Measurements from ENCODE around the gene ENTHD1. TPM values are rescaled to one million over a fixed set of nuclear protein-coding genes. Genes with fewer than 3 reads are reported as not detected.

ENTHD1 gene
- total and polyA plus RNA-seq, 2 of the 4 experiments (the other 2 are of a cell fraction), result not detected

DNA sequence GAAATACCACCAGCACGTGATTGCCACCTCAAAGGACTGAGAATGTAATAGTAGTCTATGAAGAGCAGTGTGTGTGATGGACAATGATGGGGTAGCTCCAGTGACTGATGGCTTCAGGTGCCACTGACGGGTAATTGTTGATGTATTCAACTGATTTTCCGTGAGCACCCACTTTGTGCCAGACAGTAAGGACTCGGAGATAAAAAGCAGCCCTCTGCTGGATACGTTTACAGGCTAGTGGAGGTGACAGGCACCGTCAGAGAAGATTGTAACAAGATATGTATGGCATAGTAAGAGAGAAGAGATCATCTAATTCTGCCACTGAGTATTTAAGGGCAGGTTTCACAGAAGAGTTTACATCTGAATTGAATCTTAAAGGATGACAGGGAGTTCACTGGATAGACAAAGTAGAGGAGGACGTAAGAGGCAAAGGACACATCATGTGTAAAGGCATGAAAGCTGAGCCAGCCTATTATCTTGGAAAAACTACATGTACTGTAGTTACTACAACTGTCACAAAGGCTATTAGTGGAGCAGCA is 1.1 kb upstream of the ENTHD1 start:
- no peak overlapping the region for H3K4ac ChIP-seq (ENCODE audit: low read depth, low read length)
- H4K20me1 ChIP-seq (ENCODE audit: insufficient read depth, low read length), result no peaks in the 10 kb centered on the region
- WGBS, 2 experiments (ENCODE audit: extremely low coverage in 2 of 2, insufficient read length in 1 of 2), result 20% methylated on average over 4 of the region's 7 CpGs; no CpG with 5 or more reads in 1 of the 2 experiments
- no peak overlapping the region for H3K27ac ChIP-seq (ENCODE audit: insufficient read depth, low read length)
- H2AFZ ChIP-seq (replicated peaks; ENCODE audit: low read length, poor library complexity), result no peak overlapping the region
- H4K5ac ChIP-seq (ENCODE audit: low read depth, low read length), result no peak overlapping the region
- no peak for DNase-seq
- no peaks in the 10 kb centered on the region for H3K36me3 ChIP-seq (ENCODE audit: control insufficient read depth, insufficient read depth, low read length)
- no peak overlapping the region for H3K14ac ChIP-seq (replicated peaks; ENCODE audit: low read depth, low read length)
- H3K18ac ChIP-seq (ENCODE audit: low read depth, low read length), result no peak overlapping the region
- in situ Hi-C loops (cut with MboI; ENCODE audit: low sequenced_read_pairs), result no loop called here
- ChIA-PET CTCF (no interaction called here), POLR2A (ENCODE audit: unreplicated experiment) (no interaction called here)
- no peaks in the 10 kb centered on the region for H3K4me1 ChIP-seq (ENCODE audit: control insufficient read depth, insufficient read depth, low read length)
- no peak overlapping the region for H3K56ac ChIP-seq (ENCODE audit: extremely low read depth, insufficient read depth, low read length)
- H4K91ac ChIP-seq (ENCODE audit: insufficient read depth, low read depth, low read length), result no peak overlapping the region
- TF ChIP-seq, protein P1, sequence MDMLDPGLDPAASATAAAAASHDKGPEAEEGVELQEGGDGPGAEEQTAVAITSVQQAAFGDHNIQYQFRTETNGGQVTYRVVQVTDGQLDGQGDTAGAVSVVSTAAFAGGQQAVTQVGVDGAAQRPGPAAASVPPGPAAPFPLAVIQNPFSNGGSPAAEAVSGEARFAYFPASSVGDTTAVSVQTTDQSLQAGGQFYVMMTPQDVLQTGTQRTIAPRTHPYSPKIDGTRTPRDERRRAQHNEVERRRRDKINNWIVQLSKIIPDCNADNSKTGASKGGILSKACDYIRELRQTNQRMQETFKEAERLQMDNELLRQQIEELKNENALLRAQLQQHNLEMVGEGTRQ (IDR thresholded peaks at IDR 0.05; ENCODE audit: low read depth, low read length), result no peak
- TF ChIP-seq, protein P2, sequence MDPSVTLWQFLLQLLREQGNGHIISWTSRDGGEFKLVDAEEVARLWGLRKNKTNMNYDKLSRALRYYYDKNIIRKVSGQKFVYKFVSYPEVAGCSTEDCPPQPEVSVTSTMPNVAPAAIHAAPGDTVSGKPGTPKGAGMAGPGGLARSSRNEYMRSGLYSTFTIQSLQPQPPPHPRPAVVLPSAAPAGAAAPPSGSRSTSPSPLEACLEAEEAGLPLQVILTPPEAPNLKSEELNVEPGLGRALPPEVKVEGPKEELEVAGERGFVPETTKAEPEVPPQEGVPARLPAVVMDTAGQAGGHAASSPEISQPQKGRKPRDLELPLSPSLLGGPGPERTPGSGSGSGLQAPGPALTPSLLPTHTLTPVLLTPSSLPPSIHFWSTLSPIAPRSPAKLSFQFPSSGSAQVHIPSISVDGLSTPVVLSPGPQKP (IDR thresholded peaks at IDR 0.05; ENCODE audit: borderline replicate concordance, low read depth, low read length), result no peak
- TF ChIP-seq NFE2L2 (IDR thresholded peaks at IDR 0.05; ENCODE audit: low read depth, low read length) (no peak), SMC3 (IDR thresholded peaks at IDR 0.05; ENCODE audit: low read depth, low read length) (no peak), MAZ (IDR thresholded peaks at IDR 0.05; ENCODE audit: borderline replicate concordance, low read depth, low read length) (no peak), POLR2A (IDR thresholded peaks at IDR 0.05; ENCODE audit: low read depth, low read length) (no peak), BHLHE40 (IDR thresholded peaks at IDR 0.05; ENCODE audit: low read depth, low read length) (no peak), RCOR1 (IDR thresholded peaks at IDR 0.05; ENCODE audit: insufficient replicate concordance, low read length) (no peak), MAFK (IDR thresholded peaks at IDR 0.05; ENCODE audit: low read depth, low read length) (no peak), RFX5 (IDR thresholded peaks at IDR 0.05; ENCODE audit: low read depth, low read length) (no peak), RAD21 (IDR thresholded peaks at IDR 0.05; ENCODE audit: low read length) (no peak), MXI1 (IDR thresholded peaks at IDR 0.05; ENCODE audit: borderline replicate concordance, low read depth, low read length) (no peak), CHD1 (IDR thresholded peaks at IDR 0.05; ENCODE audit: low read depth, low read length) (no peak), CEBPB (IDR thresholded peaks at IDR 0.05; ENCODE audit: low read depth, low read length) (no peak), FOS (IDR thresholded peaks at IDR 0.05; ENCODE audit: low read depth, low read length) (no peak)
- TF ChIP-seq, protein P3, sequence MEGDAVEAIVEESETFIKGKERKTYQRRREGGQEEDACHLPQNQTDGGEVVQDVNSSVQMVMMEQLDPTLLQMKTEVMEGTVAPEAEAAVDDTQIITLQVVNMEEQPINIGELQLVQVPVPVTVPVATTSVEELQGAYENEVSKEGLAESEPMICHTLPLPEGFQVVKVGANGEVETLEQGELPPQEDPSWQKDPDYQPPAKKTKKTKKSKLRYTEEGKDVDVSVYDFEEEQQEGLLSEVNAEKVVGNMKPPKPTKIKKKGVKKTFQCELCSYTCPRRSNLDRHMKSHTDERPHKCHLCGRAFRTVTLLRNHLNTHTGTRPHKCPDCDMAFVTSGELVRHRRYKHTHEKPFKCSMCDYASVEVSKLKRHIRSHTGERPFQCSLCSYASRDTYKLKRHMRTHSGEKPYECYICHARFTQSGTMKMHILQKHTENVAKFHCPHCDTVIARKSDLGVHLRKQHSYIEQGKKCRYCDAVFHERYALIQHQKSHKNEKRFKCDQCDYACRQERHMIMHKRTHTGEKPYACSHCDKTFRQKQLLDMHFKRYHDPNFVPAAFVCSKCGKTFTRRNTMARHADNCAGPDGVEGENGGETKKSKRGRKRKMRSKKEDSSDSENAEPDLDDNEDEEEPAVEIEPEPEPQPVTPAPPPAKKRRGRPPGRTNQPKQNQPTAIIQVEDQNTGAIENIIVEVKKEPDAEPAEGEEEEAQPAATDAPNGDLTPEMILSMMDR (conservative IDR thresholded peaks at IDR 0.05; ENCODE audit: low read depth, low read length), result no peak
- H2BK20ac ChIP-seq (ENCODE audit: low read depth, low read length), result no peak overlapping the region
- no peak overlapping the region for H3K23ac ChIP-seq (ENCODE audit: low read depth, low read length)
- dilution Hi-C loops (cut with HindIII; ENCODE audit: low sequenced_read_pairs, unreplicated experiment), result no loop called here
- no peaks in the 10 kb centered on the region for H3K9me3 ChIP-seq (ENCODE audit: control insufficient read depth, insufficient read depth, low read length)
- intact Hi-C loops (cut with micrococcal nuclease), result no loop called here
- no peak overlapping the region for H3K4me2 ChIP-seq (ENCODE audit: low read depth, low read length)
- no peak for ATAC-seq (ENCODE audit: low read depth)
- H3K79me1 ChIP-seq (ENCODE audit: low read depth in 1 of 2, low read length in 2 of 2), result no peaks in the 10 kb centered on the region
- H3K27me3 ChIP-seq (ENCODE audit: control insufficient read depth, insufficient read depth, low read length), result peaks cover 29% of the 10 kb centered on the region
- no peak overlapping the region for H3K4me3 ChIP-seq (ENCODE audit: insufficient read depth, low read depth, low read length)
- H2BK120ac ChIP-seq (ENCODE audit: low read depth, low read length), result no peak overlapping the region
- no peak overlapping the region for H2AK5ac ChIP-seq (ENCODE audit: low read depth, low read length)
- no peak overlapping the region for H2BK5ac ChIP-seq (ENCODE audit: low read depth, low read length, poor library complexity, severe bottlenecking)
- no peak overlapping the region for H2AK9ac ChIP-seq (replicated peaks; ENCODE audit: low read depth, low read length, poor library complexity)
- BruUV-seq (replicated peaks), result no TSS peak
- no peak overlapping the region for H3K9ac ChIP-seq (ENCODE audit: low read depth, low read length)
- H2BK15ac ChIP-seq (ENCODE audit: low read depth, low read length), result no peak overlapping the region
- no peaks in the 10 kb centered on the region for H3K9me1 ChIP-seq (ENCODE audit: insufficient read depth, low read length)
- no peak overlapping the region for H4K8ac ChIP-seq (ENCODE audit: low read depth in 2 of 2, low read length in 2 of 2)
